ENCODE data around the gene LSP1. TPM values are rescaled to one million over a fixed set of nuclear protein-coding genes. Genes with fewer than 3 reads are reported as not detected.

The LSP1 gene
- total and polyA plus RNA-seq, 2 of the 4 experiments (the other 2 are of a cell fraction): not detected

DNA sequence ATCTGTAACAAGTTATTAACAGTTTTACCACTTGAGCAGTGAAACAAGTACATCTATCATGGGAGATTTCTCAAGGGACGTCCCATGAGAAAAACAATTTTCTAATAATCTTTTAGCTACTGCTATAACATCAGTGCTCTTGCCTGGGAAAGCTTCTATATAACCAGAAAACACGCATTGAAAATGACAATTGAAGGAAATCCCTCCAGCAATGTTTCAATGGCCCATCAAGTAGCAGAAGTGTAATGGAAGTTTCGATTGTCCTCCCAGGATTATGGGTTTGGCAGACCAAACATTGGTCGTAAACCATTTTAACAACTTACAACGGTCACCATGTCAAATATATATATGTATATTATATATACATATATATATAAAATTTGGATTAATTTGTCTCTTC, 46.8 kb downstream of the LSP1 start:
- Histone ChIP-seq H3K14ac (replicated peaks; ENCODE audit: low read depth, low read length) (no peak overlapping the region), H3K4me3 (ENCODE audit: insufficient read depth, low read depth, low read length) (no peak overlapping the region), H4K91ac (ENCODE audit: insufficient read depth, low read depth, low read length) (no peak overlapping the region), H3K4me1 (ENCODE audit: control insufficient read depth, insufficient read depth, low read length) (no peaks in the 10 kb centered on the region), H3K9ac (ENCODE audit: low read depth, low read length) (no peak overlapping the region), H3K27me3 (ENCODE audit: control insufficient read depth, insufficient read depth, low read length) (peaks cover 38% of the 10 kb centered on the region), H3K23ac (ENCODE audit: low read depth, low read length) (no peak overlapping the region), H2AK9ac (replicated peaks; ENCODE audit: low read depth, low read length, poor library complexity) (no peak overlapping the region), H2BK120ac (ENCODE audit: low read depth, low read length) (no peak overlapping the region), H2AK5ac (ENCODE audit: low read depth, low read length) (no peak overlapping the region), H4K20me1 (ENCODE audit: insufficient read depth, low read length) (no peaks in the 10 kb centered on the region), H3K36me3 (ENCODE audit: control insufficient read depth, insufficient read depth, low read length) (no peaks in the 10 kb centered on the region), H3K79me1 (ENCODE audit: low read depth in 1 of 2, low read length in 2 of 2) (no peaks in the 10 kb centered on the region), H3K9me3 (ENCODE audit: control insufficient read depth, insufficient read depth, low read length) (no peaks in the 10 kb centered on the region), H3K27ac (ENCODE audit: insufficient read depth, low read length) (no peak overlapping the region), H2BK5ac (ENCODE audit: low read depth, low read length, poor library complexity, severe bottlenecking) (no peak overlapping the region), H2BK15ac (ENCODE audit: low read depth, low read length) (no peak overlapping the region), H4K5ac (ENCODE audit: low read depth, low read length) (no peak overlapping the region), H3K4me2 (ENCODE audit: low read depth, low read length) (no peak overlapping the region), H2AFZ (replicated peaks; ENCODE audit: low read length, poor library complexity) (no peak overlapping the region), H3K56ac (ENCODE audit: extremely low read depth, insufficient read depth, low read length) (no peak overlapping the region), H3K4ac (ENCODE audit: low read depth, low read length) (no peak overlapping the region), H2BK20ac (ENCODE audit: low read depth, low read length) (no peak overlapping the region), H3K9me1 (ENCODE audit: insufficient read depth, low read length) (no peaks in the 10 kb centered on the region), H4K8ac (ENCODE audit: low read depth in 2 of 2, low read length in 2 of 2) (no peak overlapping the region), H3K18ac (ENCODE audit: low read depth, low read length) (no peak overlapping the region)
- ChIA-PET CTCF (no interaction called here), POLR2A (ENCODE audit: unreplicated experiment) (no interaction called here)
- dilution Hi-C loops (cut with HindIII; ENCODE audit: low sequenced_read_pairs, unreplicated experiment) (no loop called here), in situ Hi-C loops (cut with MboI; ENCODE audit: low sequenced_read_pairs) (no loop called here), intact Hi-C loops (cut with micrococcal nuclease) (no loop called here)
- TF ChIP-seq FOS (IDR thresholded peaks at IDR 0.05; ENCODE audit: low read depth, low read length) (no peak), POLR2A (IDR thresholded peaks at IDR 0.05; ENCODE audit: low read depth, low read length) (no peak), MXI1 (IDR thresholded peaks at IDR 0.05; ENCODE audit: borderline replicate concordance, low read depth, low read length) (no peak), RCOR1 (IDR thresholded peaks at IDR 0.05; ENCODE audit: insufficient replicate concordance, low read length) (no peak), MAFK (IDR thresholded peaks at IDR 0.05; ENCODE audit: low read depth, low read length) (no peak), RAD21 (IDR thresholded peaks at IDR 0.05; ENCODE audit: low read length) (no peak), RFX5 (IDR thresholded peaks at IDR 0.05; ENCODE audit: low read depth, low read length) (no peak), NFE2L2 (IDR thresholded peaks at IDR 0.05; ENCODE audit: low read depth, low read length) (no peak), CHD1 (IDR thresholded peaks at IDR 0.05; ENCODE audit: low read depth, low read length) (no peak), BHLHE40 (IDR thresholded peaks at IDR 0.05; ENCODE audit: low read depth, low read length) (no peak), SMC3 (IDR thresholded peaks at IDR 0.05; ENCODE audit: low read depth, low read length) (no peak), CEBPB (IDR thresholded peaks at IDR 0.05; ENCODE audit: low read depth, low read length) (no peak), MAZ (IDR thresholded peaks at IDR 0.05; ENCODE audit: borderline replicate concordance, low read depth, low read length) (no peak)
- TF ChIP-seq, protein P1, sequence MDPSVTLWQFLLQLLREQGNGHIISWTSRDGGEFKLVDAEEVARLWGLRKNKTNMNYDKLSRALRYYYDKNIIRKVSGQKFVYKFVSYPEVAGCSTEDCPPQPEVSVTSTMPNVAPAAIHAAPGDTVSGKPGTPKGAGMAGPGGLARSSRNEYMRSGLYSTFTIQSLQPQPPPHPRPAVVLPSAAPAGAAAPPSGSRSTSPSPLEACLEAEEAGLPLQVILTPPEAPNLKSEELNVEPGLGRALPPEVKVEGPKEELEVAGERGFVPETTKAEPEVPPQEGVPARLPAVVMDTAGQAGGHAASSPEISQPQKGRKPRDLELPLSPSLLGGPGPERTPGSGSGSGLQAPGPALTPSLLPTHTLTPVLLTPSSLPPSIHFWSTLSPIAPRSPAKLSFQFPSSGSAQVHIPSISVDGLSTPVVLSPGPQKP (IDR thresholded peaks at IDR 0.05; ENCODE audit: borderline replicate concordance, low read depth, low read length): no peak
- TF ChIP-seq, protein P2, sequence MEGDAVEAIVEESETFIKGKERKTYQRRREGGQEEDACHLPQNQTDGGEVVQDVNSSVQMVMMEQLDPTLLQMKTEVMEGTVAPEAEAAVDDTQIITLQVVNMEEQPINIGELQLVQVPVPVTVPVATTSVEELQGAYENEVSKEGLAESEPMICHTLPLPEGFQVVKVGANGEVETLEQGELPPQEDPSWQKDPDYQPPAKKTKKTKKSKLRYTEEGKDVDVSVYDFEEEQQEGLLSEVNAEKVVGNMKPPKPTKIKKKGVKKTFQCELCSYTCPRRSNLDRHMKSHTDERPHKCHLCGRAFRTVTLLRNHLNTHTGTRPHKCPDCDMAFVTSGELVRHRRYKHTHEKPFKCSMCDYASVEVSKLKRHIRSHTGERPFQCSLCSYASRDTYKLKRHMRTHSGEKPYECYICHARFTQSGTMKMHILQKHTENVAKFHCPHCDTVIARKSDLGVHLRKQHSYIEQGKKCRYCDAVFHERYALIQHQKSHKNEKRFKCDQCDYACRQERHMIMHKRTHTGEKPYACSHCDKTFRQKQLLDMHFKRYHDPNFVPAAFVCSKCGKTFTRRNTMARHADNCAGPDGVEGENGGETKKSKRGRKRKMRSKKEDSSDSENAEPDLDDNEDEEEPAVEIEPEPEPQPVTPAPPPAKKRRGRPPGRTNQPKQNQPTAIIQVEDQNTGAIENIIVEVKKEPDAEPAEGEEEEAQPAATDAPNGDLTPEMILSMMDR (conservative IDR thresholded peaks at IDR 0.05; ENCODE audit: low read depth, low read length): no peak
- TF ChIP-seq, protein P3, sequence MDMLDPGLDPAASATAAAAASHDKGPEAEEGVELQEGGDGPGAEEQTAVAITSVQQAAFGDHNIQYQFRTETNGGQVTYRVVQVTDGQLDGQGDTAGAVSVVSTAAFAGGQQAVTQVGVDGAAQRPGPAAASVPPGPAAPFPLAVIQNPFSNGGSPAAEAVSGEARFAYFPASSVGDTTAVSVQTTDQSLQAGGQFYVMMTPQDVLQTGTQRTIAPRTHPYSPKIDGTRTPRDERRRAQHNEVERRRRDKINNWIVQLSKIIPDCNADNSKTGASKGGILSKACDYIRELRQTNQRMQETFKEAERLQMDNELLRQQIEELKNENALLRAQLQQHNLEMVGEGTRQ (IDR thresholded peaks at IDR 0.05; ENCODE audit: low read depth, low read length): no peak
- DNase-seq (no peak), ATAC-seq (ENCODE audit: low read depth) (no peak)
- BruUV-seq (replicated peaks): no TSS peak
- no CpG with 5 or more reads among the region's 5 CpGs for WGBS, 2 experiments (ENCODE audit: extremely low coverage in 2 of 2, insufficient read length in 1 of 2)
